Naive thymus-derived CD8-positive, alpha-beta T cell (primary cell): Measurements from ENCODE around the gene PCNX3. TPM values are rescaled to one million over a fixed set of nuclear protein-coding genes. Genes with fewer than 3 reads are reported as not detected.

Experiments used
- ATAC-seq, 2 donors: fragments of 150-1000 bp; cut with Tn5 transposase in 1 of 2; sonication (Bioruptor Pico), chemical (Tn5 transposase) in 1 of 2; 1 replicate in 1 of 2; 2 replicates in 1 of 2; pipeline ENCODE4 v1.10.0; 2021; ENCODE audit warnings: mild to moderate bottlenecking in 2 of 2, moderate library complexity in 2 of 2
- POLR2A ChIA-PET: fragments of 350-600 bp; sonication (Branson Sonifier 250); formaldehyde crosslinking; loops from one replicate; lab custom pipeline; 2021; ENCODE audit warnings: antibody characterized with exemption; lab: Charles Lee
- DNase-seq, 10 donors: peaks; one replicate each; pipeline versions ENCODE4 v3.0.0 to v3.0.0-alpha.2; 2020 to 2022
- H3K27ac Mint-ChIP-seq, 10 donors: one replicate each; pipeline ENCODE4 v1.8.0; 2020 to 2022; ENCODE audit warnings: mild to moderate bottlenecking in 10 of 10, mixed read lengths in 10 of 10, moderate library complexity in 4 of 10, inconsistent platforms in 1 of 10
- H3K27me3 Mint-ChIP-seq, 5 donors: one replicate each; pipeline ENCODE4 v1.8.0; 2021 to 2022; ENCODE audit warnings: mixed read lengths in 5 of 5
- H3K36me3 Mint-ChIP-seq, 3 donors: one replicate each; pipeline ENCODE4 v1.8.0; 2020 to 2022; ENCODE audit warnings: mixed read lengths in 3 of 3, mild to moderate bottlenecking in 2 of 3, inconsistent platforms in 1 of 3
- H3K4me1 Mint-ChIP-seq, 4 donors: one replicate each; pipeline ENCODE4 v1.8.0; 2021 to 2022; ENCODE audit warnings: mixed read lengths in 4 of 4
- H3K4me3 Mint-ChIP-seq, 10 donors: one replicate each; pipeline ENCODE4 v1.8.0; 2020 to 2022; ENCODE audit warnings: mild to moderate bottlenecking in 10 of 10, mixed read lengths in 10 of 10, moderate library complexity in 6 of 10, inconsistent platforms in 1 of 10
- H3K9me3 Mint-ChIP-seq, 9 donors: one replicate each; pipeline ENCODE4 v1.8.0; 2020 to 2022; ENCODE audit warnings: mixed read lengths in 9 of 9, mild to moderate bottlenecking in 3 of 9, inconsistent platforms in 1 of 9, moderate library complexity in 1 of 9
- polyA plus RNA-seq, 3 donors: library from polyadenylated mRNA; unstranded; fragments of 300-500 nt; fragmentation: Illumina TruSeq; gene quantifications; one replicate each; pipeline ENCODE4 v1.2.3, GENCODE V29; 2021
- total RNA-seq, 8 experiments: library from RNA in 2 of 8; stranded (reverse) in 2 of 8; gene quantifications; one replicate each; pipeline ENCODE4 v1.2.3 and lab custom pipeline; 2021 to 2026

PCNX3 gene
- total and polyA plus RNA-seq, 5 experiments from 2014 or later = 0.96 to 64.2 (median 6.5) TPM

- H3K27ac Mint-ChIP-seq = peak overlapping the region in 2 of 10 donors; percentile 14 to 57
- peaks cover 12 to 34% (median 30%) of the 10 kb centered on the region in 4 donors for H3K4me1 Mint-ChIP-seq
- POLR2A ChIA-PET = interaction anchor here (0.5 to 2.0 kb wide), 4 partner anchors 13 to 100 kb away, joined by 4 to 5 read pairs (median 4); no protein-coding TSS in a partner anchor
- no peaks in the 10 kb centered on the region for H3K9me3 Mint-ChIP-seq
- no peaks in the 10 kb centered on the region for H3K27me3 Mint-ChIP-seq
- DNase-seq (no peak), ATAC-seq (peak; percentile 32 to 37)
- H3K4me3 Mint-ChIP-seq = peak overlapping the region in 1 of 10 donors; percentile 62
- H3K36me3 Mint-ChIP-seq = peaks cover 0 to 60% (median 6%) of the 10 kb centered on the region in 3 donors
Measured at GRCh38 chr11:65606876-65607613, 8.5 kb upstream of the PCNX3 start.

GRCh38 chr11:65607614-65608426 is 7.8 kb upstream of the PCNX3 start:
- Mint-ChIP-seq H3K27me3 (no peaks in the 10 kb centered on the region), H3K9me3 (no peaks in the 10 kb centered on the region), H3K27ac (peak overlapping the region in 5 of 10 donors; percentile 25 to 82 (median 80)), H3K36me3 (peaks cover 0 to 60% (median 6%) of the 10 kb centered on the region in 3 donors), H3K4me3 (no peak overlapping the region), H3K4me1 (peaks cover 17 to 41% (median 37%) of the 10 kb centered on the region in 4 donors)
- DNase-seq (no peak), ATAC-seq (no peak)
- POLR2A ChIA-PET = interaction anchor here (0.6 to 38.5 kb wide), 5 partner anchors 24 to 421 kb away, joined by 3 to 1068 read pairs (median 4); partner anchors contain the start of genes RELA and SIPA1

GRCh38 chr11:65609229-65609628 is 6.3 kb upstream of the PCNX3 start:
- peak overlapping the region in 3 of 10 donors; percentile 1 to 28 (median 18) for H3K4me3 Mint-ChIP-seq
- H3K4me1 Mint-ChIP-seq = peaks cover 21 to 47% (median 44%) of the 10 kb centered on the region in 4 donors
- H3K27me3 Mint-ChIP-seq = no peaks in the 10 kb centered on the region
- no peaks in the 10 kb centered on the region for H3K9me3 Mint-ChIP-seq
- DNase-seq = no peak
- H3K36me3 Mint-ChIP-seq = peaks cover 0 to 50% (median 6%) of the 10 kb centered on the region in 3 donors
- peak overlapping the region; percentile 55 to 89 (median 80) for H3K27ac Mint-ChIP-seq
- ATAC-seq = no peak
- POLR2A ChIA-PET = interaction anchor here (0.6 to 38.5 kb wide), 5 partner anchors 43 to 825 kb away, joined by 3 to 1068 read pairs (median 3); partner anchors contain the start of genes RELA and SIPA1

GRCh38 chr11:65609665-65610064 is 5.9 kb upstream of the PCNX3 start:
- DNase-seq (no peak), ATAC-seq (no peak)
- POLR2A ChIA-PET = interaction anchor here (0.5 to 38.5 kb wide), 3 partner anchors 15 to 351 kb away, joined by 3 to 1068 read pairs (median 4); partner anchors contain the start of genes RELA and SIPA1
- Mint-ChIP-seq H3K27ac (peak overlapping the region; percentile 55 to 96 (median 84)), H3K27me3 (no peaks in the 10 kb centered on the region), H3K4me1 (peaks cover 21 to 47% (median 44%) of the 10 kb centered on the region in 4 donors), H3K9me3 (no peaks in the 10 kb centered on the region), H3K36me3 (peaks cover 0 to 46% (median 6%) of the 10 kb centered on the region in 3 donors), H3K4me3 (peak overlapping the region in 6 of 10 donors; percentile 7 to 60 (median 42))

- peaks cover 21 to 47% (median 46%) of the 10 kb centered on the region in 4 donors for H3K4me1 Mint-ChIP-seq
- no peak for ATAC-seq
Measured at GRCh38 chr11:65610404-65610803, 5.2 kb upstream of the PCNX3 start.

GRCh38 chr11:65611028-65611757 is 4.4 kb upstream of the PCNX3 start:
- peaks cover 0 to 2% (median 0%) of the 10 kb centered on the region in 5 donors for H3K27me3 Mint-ChIP-seq
- DNase-seq (no peak), ATAC-seq (no peak)
- no peaks in the 10 kb centered on the region for H3K9me3 Mint-ChIP-seq
- POLR2A ChIA-PET = interaction anchor here (1.2 to 38.5 kb wide), 4 partner anchors 11 to 41 kb away, joined by 4 to 1068 read pairs (median 28); partner anchors contain the start of genes EHBP1L1, FAM89B, RELA and SIPA1
- peaks cover 0 to 30% (median 6%) of the 10 kb centered on the region in 3 donors for H3K36me3 Mint-ChIP-seq
- peak overlapping the region; percentile 19 to 96 (median 79) for H3K27ac Mint-ChIP-seq
- H3K4me3 Mint-ChIP-seq = peak overlapping the region; percentile 20 to 97 (median 62)
- peaks cover 21 to 49% (median 47%) of the 10 kb centered on the region in 4 donors for H3K4me1 Mint-ChIP-seq

More at GRCh38 chr11:65610404-65610803, 5.2 kb upstream of the PCNX3 start:
- POLR2A ChIA-PET = interaction anchor here (0.5 to 38.5 kb wide), 5 partner anchors 10 to 350 kb away, joined by 3 to 1068 read pairs (median 4); partner anchors contain the start of genes RELA and SIPA1
- peak overlapping the region; percentile 19 to 96 (median 84) for H3K27ac Mint-ChIP-seq
- H3K4me3 Mint-ChIP-seq = peak overlapping the region in 8 of 10 donors; percentile 14 to 96 (median 41)
- H3K9me3 Mint-ChIP-seq = no peaks in the 10 kb centered on the region
- no peak for DNase-seq
- peaks cover 0 to 38% (median 6%) of the 10 kb centered on the region in 3 donors for H3K36me3 Mint-ChIP-seq
- H3K27me3 Mint-ChIP-seq = no peaks in the 10 kb centered on the region

GRCh38 chr11:65611758-65612603 is 3.6 kb upstream of the PCNX3 start:
- peak overlapping the region; percentile 78 to 96 (median 94) for H3K27ac Mint-ChIP-seq
- peaks cover 0 to 2% (median 0%) of the 10 kb centered on the region in 5 donors for H3K27me3 Mint-ChIP-seq
- H3K4me1 Mint-ChIP-seq = peaks cover 26 to 56% (median 55%) of the 10 kb centered on the region in 4 donors
- DNase-seq = no peak
- no peak for ATAC-seq
- H3K36me3 Mint-ChIP-seq = peaks cover 0 to 28% (median 6%) of the 10 kb centered on the region in 3 donors
- POLR2A ChIA-PET = interaction anchor here (1.3 to 38.5 kb wide), 6 partner anchors 9 to 75 kb away, joined by 3 to 1068 read pairs (median 5); partner anchors contain the start of genes EHBP1L1, FAM89B, RELA and SIPA1
- H3K9me3 Mint-ChIP-seq = no peaks in the 10 kb centered on the region
- H3K4me3 Mint-ChIP-seq = peak overlapping the region; percentile 86 to 99 (median 94)

- ATAC-seq = no peak
- H3K27me3 Mint-ChIP-seq = peaks cover 0 to 2% (median 0%) of the 10 kb centered on the region in 5 donors
- peak overlapping the region; percentile 86 to 99 (median 94) for H3K4me3 Mint-ChIP-seq
- no peak for DNase-seq
- peaks cover 0 to 29% (median 4%) of the 10 kb centered on the region in 3 donors for H3K36me3 Mint-ChIP-seq
- H3K9me3 Mint-ChIP-seq = no peaks in the 10 kb centered on the region
- POLR2A ChIA-PET = interaction anchor here (0.7 to 38.5 kb wide), 10 partner anchors 10 to 75 kb away, joined by 3 to 1068 read pairs (median 4); partner anchors contain the start of genes EHBP1L1, FAM89B, KCNK7 and RELA
- H3K4me1 Mint-ChIP-seq = peaks cover 26 to 63% (median 61%) of the 10 kb centered on the region in 4 donors
- peak overlapping the region in 9 of 10 donors; percentile 47 to 96 (median 94) for H3K27ac Mint-ChIP-seq
Measured at GRCh38 chr11:65612691-65613090, 2.9 kb upstream of the PCNX3 start.

GRCh38 chr11:65613091-65613928 is 2.3 kb upstream of the PCNX3 start:
- Mint-ChIP-seq H3K4me1 (peaks cover 26 to 63% (median 61%) of the 10 kb centered on the region in 4 donors), H3K27me3 (peaks cover 0 to 2% (median 0%) of the 10 kb centered on the region in 5 donors), H3K9me3 (no peaks in the 10 kb centered on the region), H3K27ac (peak overlapping the region; percentile 47 to 96 (median 93)), H3K4me3 (peak overlapping the region; percentile 86 to 99 (median 94)), H3K36me3 (peaks cover 0 to 29% (median 1%) of the 10 kb centered on the region in 3 donors)
- POLR2A ChIA-PET = interaction anchor here (0.7 to 38.5 kb wide), 16 partner anchors 10 to 803 kb away, joined by 3 to 1068 read pairs (median 4); partner anchors contain the start of genes EHBP1L1, FAM89B, KCNK7 and MUS81
- ATAC-seq (peak in 1 of 2 donors; percentile 0), DNase-seq (peak in 1 of 10 donors; percentile 19)
